CD4-positive, alpha-beta T cell treated with Interleukin-17A for 4 hours (primary cell): Measurements from ENCODE around the gene GPR17.

Source experiments
- DNase-seq: peaks from one replicate; pipeline ENCODE4 v3.0.0-alpha.2; 2020; ENCODE audit warnings: mixed read lengths

Gene GPR17

GRCh38 chr2:127645395-127646291 is at the start of gene GPR17:
TSS of gene GPR17 (plus strand) at chr2:127646153. CDS start at chr2:127650736, 4,583 bp downstream.
- no peak for DNase-seq

GRCh38 chr2:127596311-127597045 is 49.5 kb upstream of the GPR17 start:
- DNase-seq = no peak

GRCh38 chr2:127597046-127597983 is 48.6 kb upstream of the GPR17 start:
- no peak for DNase-seq

- DNase-seq = no peak
These were observed 48.0 kb upstream of the GPR17 start for GRCh38 chr2:127597984-127598380.

GRCh38 chr2:127598711-127599110 is 47.2 kb upstream of the GPR17 start:
- no peak for DNase-seq

GRCh38 chr2:127599211-127599610 is 46.7 kb upstream of the GPR17 start:
- DNase-seq = no peak

GRCh38 chr2:127604986-127605385 is 41.0 kb upstream of the GPR17 start:
- DNase-seq = no peak

GRCh38 chr2:127605691-127606263 is 40.2 kb upstream of the GPR17 start:
- no peak for DNase-seq

- no peak for DNase-seq
These were observed 39.1 kb upstream of the GPR17 start for GRCh38 chr2:127606625-127607398.

GRCh38 chr2:127607399-127607908 is 38.5 kb upstream of the GPR17 start:
- no peak for DNase-seq

GRCh38 chr2:127608061-127609030 is 37.6 kb upstream of the GPR17 start:
- DNase-seq = no peak

- no peak for DNase-seq
These were observed 36.8 kb upstream of the GPR17 start for GRCh38 chr2:127609031-127609751.

- DNase-seq = no peak
These were observed 36.1 kb upstream of the GPR17 start for GRCh38 chr2:127609818-127610217.

- DNase-seq = no peak
These were observed 35.4 kb upstream of the GPR17 start for GRCh38 chr2:127610561-127610960.

GRCh38 chr2:127611076-127611925 is 34.7 kb upstream of the GPR17 start:
- DNase-seq = no peak

GRCh38 chr2:127612111-127612822 is 33.7 kb upstream of the GPR17 start:
- DNase-seq = no peak

- no peak for DNase-seq
These were observed 31.7 kb upstream of the GPR17 start for GRCh38 chr2:127614246-127614645.

GRCh38 chr2:127614731-127615130 is 31.2 kb upstream of the GPR17 start:
- DNase-seq = no peak
